ENCODE data around the gene CCDC158. TPM values are rescaled to one million over a fixed set of nuclear protein-coding genes. Genes with fewer than 3 reads are reported as not detected.

The CCDC158 gene
- total and polyA plus RNA-seq, 2 of the 8 experiments (the other 6 are each of a cell fraction or from before 2014, with no cell fraction given), result not detected

DNA sequence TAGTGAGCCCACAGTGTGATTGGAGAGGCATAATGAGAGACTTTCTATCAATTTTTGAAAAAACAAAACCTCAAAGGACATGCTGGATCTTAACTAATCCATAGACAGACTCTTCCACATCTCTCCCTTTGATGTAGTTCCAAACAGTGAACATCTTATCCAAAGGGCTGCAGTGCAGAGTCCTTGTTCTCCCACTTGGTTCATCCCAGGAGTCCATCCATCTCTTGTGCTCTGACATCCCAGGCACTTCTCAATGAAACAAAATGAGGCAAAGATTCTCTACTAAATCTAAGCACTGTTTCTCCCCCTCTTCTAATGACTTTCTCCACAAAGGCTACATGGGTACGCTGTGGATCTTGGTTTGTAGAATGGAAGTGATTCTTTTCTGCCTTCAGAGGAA is 22.4 kb upstream of the CCDC158 start:
- H3K36me3 ChIP-seq (ENCODE audit: control insufficient read depth in 2 of 4, insufficient read depth in 4 of 4, low read length in 3 of 4), result peaks cover 0 to 4% (median 0%) of the 10 kb centered on the region in 4 experiments; a peak in 2 of 8 replicates
- peak overlapping the region; percentile 43; the same call in 1 of the 2 replicates for H2BK20ac ChIP-seq (ENCODE audit: low read length)
- no peaks in the 10 kb centered on the region for H3K27me3 ChIP-seq (replicated peaks in 1 of 4; ENCODE audit: control insufficient read depth in 3 of 4, extremely low read depth in 1 of 4, insufficient read depth in 3 of 4, low read length in 3 of 4)
- H3K4me1 ChIP-seq (replicated peaks in 1 of 4; ENCODE audit: control insufficient read depth in 3 of 4, insufficient read depth in 4 of 4, low read length in 3 of 4), result peaks cover 0 to 3% (median 0%) of the 10 kb centered on the region in 4 experiments; a peak in 1 of 7 replicates
- no peak for FAIRE-seq
- no peaks in the 10 kb centered on the region for H3K23me2 ChIP-seq (ENCODE audit: low read depth, low read length)
- peak overlapping the region; percentile 75; the same call in 1 of the 2 replicates for H2BK12ac ChIP-seq (ENCODE audit: low read depth, low read length)
- H3K56ac ChIP-seq (replicated peaks; ENCODE audit: insufficient read length, low read depth, low read length), result no peak overlapping the region
- no peak overlapping the region for H3K23ac ChIP-seq (ENCODE audit: insufficient read length)
- no peak overlapping the region for H3K4me3 ChIP-seq (ENCODE audit: extremely low read depth in 1 of 4, insufficient read depth in 2 of 4, low read depth in 3 of 4, low read length in 4 of 4)
- no peak overlapping the region for H4K8ac ChIP-seq (ENCODE audit: extremely low read depth, insufficient read depth, low read length)
- H2AFZ ChIP-seq (ENCODE audit: low read length), result no peak overlapping the region
- peak overlapping the region; percentile 20; the same call in 1 of the 2 replicates for H2BK5ac ChIP-seq (ENCODE audit: low read depth, low read length)
- no peak overlapping the region for H3K9ac ChIP-seq (replicated peaks in 1 of 4; ENCODE audit: extremely low read depth in 1 of 4, low read depth in 3 of 4, low read length in 3 of 4)
- no peak overlapping the region for H3K4ac ChIP-seq (replicated peaks; ENCODE audit: insufficient read length, low read depth, low read length)
- no peak overlapping the region for H3K27ac ChIP-seq (ENCODE audit: low read depth, low read length)
- no peak overlapping the region for H3K4me2 ChIP-seq (ENCODE audit: insufficient read depth in 1 of 2, low read depth in 2 of 2, low read length in 2 of 2)
- H4K91ac ChIP-seq (replicated peaks; ENCODE audit: insufficient read length, low read length), result no peak overlapping the region
- no peaks in the 10 kb centered on the region for H3K79me2 ChIP-seq (ENCODE audit: control insufficient read depth in 1 of 2, insufficient read depth in 2 of 2, low read length in 2 of 2)
- no peak overlapping the region for H2BK120ac ChIP-seq (replicated peaks; ENCODE audit: low read depth, low read length)
- WGBS, 2 experiments (ENCODE audit: extremely low coverage in 1 of 2, insufficient coverage in 1 of 2, insufficient read length in 1 of 2, insufficient replicate concordance in 2 of 2, low coverage in 1 of 2, low lambda C conversion rate in 2 of 2, missing lambda C conversion rate in 1 of 2), result 94% methylated on average over 1 of the region's 1 CpG; no CpG with 5 or more reads in 1 of the 2 experiments
- H3K14ac ChIP-seq (ENCODE audit: insufficient read length), result no peak overlapping the region
- CTCF ChIA-PET (ENCODE audit: partially characterized antibody), result interaction anchor here (0.9 to 3.1 kb wide), 6 partner anchors 8 to 601 kb away, joined by 3 to 21 read pairs (median 4); partner anchors contain the start of gene SHROOM3
- DNase-seq (ENCODE audit: low read depth in 1 of 2, low spot score in 2 of 2), result no peak
- no peak overlapping the region for H4K5ac ChIP-seq (ENCODE audit: insufficient read length, low read depth, low read length)
- no peak overlapping the region for H2BK15ac ChIP-seq (ENCODE audit: low read length)
- POLR2A ChIA-PET (ENCODE audit: partially characterized antibody), result interaction anchor here (1.2 to 1.9 kb wide), 2 partner anchors 7 to 56 kb away, joined by 4 read pairs; no protein-coding TSS in a partner anchor
- no peaks in the 10 kb centered on the region; the same call in 1 of the 2 replicates for H3K79me1 ChIP-seq (ENCODE audit: low read depth, low read length)
- peak overlapping the region; percentile 67; the same call in 1 of the 2 replicates for H2AK5ac ChIP-seq (ENCODE audit: low read depth, low read length)
- H3K18ac ChIP-seq (ENCODE audit: extremely low read depth, low read length), result no peak overlapping the region
- no peaks in the 10 kb centered on the region for H4K20me1 ChIP-seq (replicated peaks in 1 of 2; ENCODE audit: control insufficient read depth in 1 of 2, insufficient read depth in 2 of 2, low read length in 2 of 2)
- H3K9me3 ChIP-seq (ENCODE audit: insufficient read depth in 2 of 2, low read depth in 1 of 2, low read length in 1 of 2), result no peaks in the 10 kb centered on the region
- no peak for TF ChIP-seq SP1 (IDR thresholded peaks at IDR 0.05; ENCODE audit: low read depth, low read length)
- TF ChIP-seq HDAC2 (IDR thresholded peaks at IDR 0.05; ENCODE audit: borderline replicate concordance in 1 of 2, low read depth in 2 of 2, low read length in 2 of 2), result no peak
- TF ChIP-seq, protein P1, sequence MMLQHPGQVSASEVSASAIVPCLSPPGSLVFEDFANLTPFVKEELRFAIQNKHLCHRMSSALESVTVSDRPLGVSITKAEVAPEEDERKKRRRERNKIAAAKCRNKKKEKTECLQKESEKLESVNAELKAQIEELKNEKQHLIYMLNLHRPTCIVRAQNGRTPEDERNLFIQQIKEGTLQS (IDR thresholded peaks at IDR 0.05; ENCODE audit: insufficient read depth, low read depth, low read length), result no peak
- no peak for TF ChIP-seq RFX5 (IDR thresholded peaks at IDR 0.05; ENCODE audit: borderline replicate concordance, low read depth, low read length)
- TF ChIP-seq CREB1 (IDR thresholded peaks at IDR 0.05), result no peak
- TF ChIP-seq KDM5A (IDR thresholded peaks at IDR 0.05; ENCODE audit: low read length), result no peak
- no peak for TF ChIP-seq GABPA (IDR thresholded peaks at IDR 0.05; ENCODE audit: borderline replicate concordance, insufficient read depth, low read length)
- TF ChIP-seq YY1 (IDR thresholded peaks at IDR 0.05; ENCODE audit: low read depth, low read length), result no peak
- no peak for TF ChIP-seq BCL11A (IDR thresholded peaks at IDR 0.05; ENCODE audit: low read depth in 2 of 2, low read length in 2 of 2)
- TF ChIP-seq KDM4A (IDR thresholded peaks at IDR 0.05; ENCODE audit: low read depth, low read length, severe bottlenecking), result no peak
- TF ChIP-seq, protein P2, sequence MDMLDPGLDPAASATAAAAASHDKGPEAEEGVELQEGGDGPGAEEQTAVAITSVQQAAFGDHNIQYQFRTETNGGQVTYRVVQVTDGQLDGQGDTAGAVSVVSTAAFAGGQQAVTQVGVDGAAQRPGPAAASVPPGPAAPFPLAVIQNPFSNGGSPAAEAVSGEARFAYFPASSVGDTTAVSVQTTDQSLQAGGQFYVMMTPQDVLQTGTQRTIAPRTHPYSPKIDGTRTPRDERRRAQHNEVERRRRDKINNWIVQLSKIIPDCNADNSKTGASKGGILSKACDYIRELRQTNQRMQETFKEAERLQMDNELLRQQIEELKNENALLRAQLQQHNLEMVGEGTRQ (IDR thresholded peaks at IDR 0.05; ENCODE audit: low read length), result no peak
- no peak for TF ChIP-seq ASH2L (IDR thresholded peaks at IDR 0.05; ENCODE audit: low read length)

Data from H1 (cell line).